ENCODE data around the gene ZNF212. TPM values are rescaled to one million over a fixed set of nuclear protein-coding genes. Genes with fewer than 3 reads are reported as not detected.
A peak's percentile ranks its signal among the peaks of the same experiment; 100 is the strongest.

The ZNF212 gene
- total and polyA plus RNA-seq, 10 donors, result 6.7 to 15.0 (median 12.8) TPM

- Histone ChIP-seq H3K27ac (no peak overlapping the region), H3K36me3 (peaks cover 0 to 100% (median 79%) of the 10 kb centered on the region in 6 donors), H3K27me3 (replicated peaks in 1 of 7) (no peaks in the 10 kb centered on the region), H3K9me3 (no peaks in the 10 kb centered on the region), H3K4me1 (peaks cover 0 to 6% (median 0%) of the 10 kb centered on the region in 6 donors), H3K4me3 (no peak overlapping the region)
- peak; percentile 64 for DNase-seq
- 88 to 91% (median 89%) methylated on average over 18 of the region's 18 CpGs for WGBS, 5 donors
- no peak for TF ChIP-seq POLR2A (IDR thresholded peaks at IDR 0.05)
- TF ChIP-seq POLR2AphosphoS5 (IDR thresholded peaks at IDR 0.05), result no peak
- intact Hi-C loops (cut with DNase I; ENCODE audit: low total_unique reads), result no loop called here
These were observed 33.6 kb upstream of the ZNF212 start for GRCh38 chr7:149205690-149206381.

- intact Hi-C loops (cut with DNase I; ENCODE audit: low total_unique reads), result no loop called here
- peak; percentile 66 for DNase-seq
These were observed 32.0 kb upstream of the ZNF212 start for GRCh38 chr7:149207324-149208035.

GRCh38 chr7:149209518-149210269, 29.8 kb upstream of the ZNF212 start:
- H3K36me3 ChIP-seq, result peaks cover 0 to 100% (median 86%) of the 10 kb centered on the region in 6 donors
- H3K9me3 ChIP-seq, result no peaks in the 10 kb centered on the region
- DNase-seq, result no peak
- no peaks in the 10 kb centered on the region for H3K4me1 ChIP-seq
- intact Hi-C loops (cut with DNase I; ENCODE audit: low total_unique reads), result no loop called here
- TF ChIP-seq POLR2A (IDR thresholded peaks at IDR 0.05) (no peak), CTCF (IDR thresholded peaks at IDR 0.05 in 8 of 11, conservative IDR thresholded peaks at IDR 0.05 in 3 of 11) (peak in 9 of 11 experiments; percentile 15 to 70 (median 52))
- H3K27me3 ChIP-seq (replicated peaks in 1 of 7), result no peaks in the 10 kb centered on the region
- H3K27ac ChIP-seq, result peak overlapping the region in 1 of 8 donors; percentile 8
- 57 to 82% (median 72%) methylated on average over 7 of the region's 7 CpGs for WGBS, 5 donors
- no peak overlapping the region for H3K4me3 ChIP-seq

More at GRCh38 chr7:149207324-149208035, 32.0 kb upstream of the ZNF212 start:
- Histone ChIP-seq H3K36me3 (peaks cover 0 to 100% (median 80%) of the 10 kb centered on the region in 6 donors), H3K27me3 (replicated peaks in 1 of 7) (no peaks in the 10 kb centered on the region), H3K4me1 (peaks cover 0 to 5% (median 0%) of the 10 kb centered on the region in 6 donors), H3K4me3 (no peak overlapping the region), H3K9me3 (no peaks in the 10 kb centered on the region), H3K27ac (no peak overlapping the region)
- TF ChIP-seq CTCF (IDR thresholded peaks at IDR 0.05 in 8 of 11, conservative IDR thresholded peaks at IDR 0.05 in 3 of 11), result no peak
- peak in 1 of 3 donors; percentile 26 for TF ChIP-seq POLR2AphosphoS5 (IDR thresholded peaks at IDR 0.05)
- 86 to 93% (median 90%) methylated on average over 32 to 35 of the region's 35 CpGs for WGBS, 5 donors

GRCh38 chr7:149210551-149210950, 28.9 kb upstream of the ZNF212 start:
- no peak overlapping the region for H3K27ac ChIP-seq
- no peaks in the 10 kb centered on the region for H3K27me3 ChIP-seq (replicated peaks in 1 of 7)
- TF ChIP-seq POLR2AphosphoS5 (IDR thresholded peaks at IDR 0.05) (no peak), POLR2A (IDR thresholded peaks at IDR 0.05) (no peak), CTCF (IDR thresholded peaks at IDR 0.05 in 8 of 11, conservative IDR thresholded peaks at IDR 0.05 in 3 of 11) (no peak)
- H3K4me1 ChIP-seq, result no peaks in the 10 kb centered on the region
- peaks cover 0 to 100% (median 92%) of the 10 kb centered on the region in 6 donors for H3K36me3 ChIP-seq
- H3K4me3 ChIP-seq, result no peak overlapping the region
- H3K9me3 ChIP-seq, result no peaks in the 10 kb centered on the region
- WGBS, 5 donors, result 93 to 96% (median 95%) methylated on average over 11 of the region's 11 CpGs
- intact Hi-C loops (cut with DNase I; ENCODE audit: low total_unique reads), result no loop called here
- DNase-seq, result no peak
